Activated T-cell treated with anti-CD3 and anti-CD28 coated beads for 24 hours (primary cell): ENCODE results near the gene COMMD1.

ENCODE experiments used
- DNase-seq: peaks from one replicate; pipeline ENCODE4 v3.0.0-alpha.2; 2020; ENCODE audit warnings: low read depth

COMMD1 gene

DNA sequence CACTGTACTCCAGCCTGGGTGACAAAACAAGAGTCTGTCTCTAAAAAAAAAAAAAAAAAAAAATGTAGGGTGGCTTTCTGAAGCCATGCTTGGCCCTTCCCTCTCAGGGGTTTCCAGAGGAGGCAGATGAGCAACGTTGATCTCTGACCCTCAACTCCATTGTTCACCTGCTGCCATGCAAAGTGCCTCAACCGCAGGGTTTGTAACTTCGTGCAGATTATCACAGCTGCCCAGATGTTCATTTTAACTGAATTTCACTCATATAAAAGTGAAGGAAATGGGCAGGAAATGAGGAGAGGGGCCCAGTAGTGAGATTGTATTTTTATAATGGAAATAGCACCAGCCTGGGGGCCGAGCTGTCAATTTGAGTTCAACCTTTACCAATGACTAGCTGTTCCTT lies 275.5 kb downstream of the COMMD1 start:
- DNase-seq = no peak

GRCh38 chr2:62181843-62182242 lies 276.4 kb downstream of the COMMD1 start:
- DNase-seq = no peak

GRCh38 chr2:62184512-62185230 lies 279.2 kb downstream of the COMMD1 start:
- no peak for DNase-seq
